SK-N-SH (cell line): ENCODE data around the gene SIRPA. TPM values are rescaled to one million over a fixed set of nuclear protein-coding genes. Genes with fewer than 3 reads are reported as not detected.

Source experiments
- CTCF ChIA-PET: fragments of 300-600, 350-600 bp; formaldehyde crosslinking; extraction: SDS; loops from one replicate; lab custom pipeline; 2021; lab: Yijun Ruan, JAX
- POLR2A ChIA-PET: fragments of 350-600 bp; sonication (Branson Sonifier 250); formaldehyde crosslinking; extraction: SDS; loops from one replicate; lab custom pipeline; 2020; ENCODE audit warnings: antibody characterized with exemption, inconsistent platforms; lab: Yijun Ruan, JAX
- DNase-seq: peaks from one replicate; pipeline ENCODE4 v3.0.0; 2012
- H2AFZ ChIP-seq: fragments of 200-600 bp; sonication (generic); 2 replicates; pipeline ENCODE4 v1.8.1; 2016; ENCODE audit warnings: antibody characterized with exemption, mild to moderate bottlenecking, low read depth
- H3F3A ChIP-seq: fragments of 200-600 bp; sonication (generic); replicated peaks from 2 replicates; pipeline ENCODE3; 2016; ENCODE audit warnings: antibody characterized with exemption, mild to moderate bottlenecking; ENCODE audit not compliant: insufficient read depth
- H3K27ac ChIP-seq, 2 experiments: fragments of 200-500 bp in 1 of 2; fragments of 200-600 bp in 1 of 2; sonication (Bioruptor generic) in 1 of 2; sonication (generic), shearing (Covaris generic) in 1 of 2; 2 replicates each; pipeline versions ENCODE4 v1.5.1 to v1.6.1; 2014 to 2016; ENCODE audit warnings: low read depth in 2 of 2, inconsistent platforms in 1 of 2, low read length in 1 of 2, mild to moderate bottlenecking in 1 of 2, mixed read lengths in 1 of 2
- H3K27me3 ChIP-seq: fragments of 200-600 bp; sonication (generic), shearing (Covaris generic); 2 replicates; pipeline ENCODE4 v1.6.1; 2016; ENCODE audit warnings: mixed run types; ENCODE audit not compliant: insufficient read depth
- H3K36me3 ChIP-seq, 2 experiments: fragments of 200-500 bp in 1 of 2; fragments of 200-600 bp in 1 of 2; sonication (Bioruptor generic) in 1 of 2; sonication (generic) in 1 of 2; replicated peaks in 1 of 2; 2 replicates each; pipeline versions ENCODE3 to v1.5.1; 2014 to 2016; ENCODE audit warnings: low read length in 1 of 2, mild to moderate bottlenecking in 1 of 2; ENCODE audit not compliant: insufficient read depth in 2 of 2, control insufficient read depth in 1 of 2
- H3K4me1 ChIP-seq, 2 experiments: fragments of 200-500 bp in 1 of 2; fragments of 200-600 bp in 1 of 2; sonication (Bioruptor generic) in 1 of 2; sonication (generic), shearing (Covaris generic) in 1 of 2; 2 replicates each; pipeline versions ENCODE4 v1.5.1 to v1.6.1; 2014 to 2016; ENCODE audit warnings: low read depth in 1 of 2, low read length in 1 of 2, mixed run types in 1 of 2; ENCODE audit not compliant: insufficient read depth in 2 of 2, control insufficient read depth in 1 of 2
- H3K4me2 ChIP-seq: fragments of 200-600 bp; sonication (generic), shearing (Covaris generic); 2 replicates; pipeline ENCODE4 v1.6.1; 2017; ENCODE audit warnings: mixed run types
- H3K4me3 ChIP-seq, 2 experiments: fragments of 200-500 bp in 1 of 2; fragments of 200-600 bp in 1 of 2; sonication (Bioruptor generic) in 1 of 2; sonication (generic), shearing (Covaris generic) in 1 of 2; 2 replicates each; pipeline versions ENCODE4 v1.5.1 to v1.8.1; 2014 to 2016; ENCODE audit warnings: low read depth in 2 of 2, inconsistent platforms in 1 of 2, low read length in 1 of 2, mild to moderate bottlenecking in 1 of 2, mixed read lengths in 1 of 2, moderate library complexity in 1 of 2
- H3K79me2 ChIP-seq: fragments of 200-600 bp; sonication (generic); 2 replicates; pipeline ENCODE4 v1.8.1; 2017; ENCODE audit warnings: mild to moderate bottlenecking; ENCODE audit not compliant: insufficient read depth
- H3K9ac ChIP-seq: fragments of 200-600 bp; sonication (generic); 2 replicates; pipeline ENCODE4 v1.6.1; 2017; ENCODE audit warnings: mixed run types
- H3K9me2 ChIP-seq: fragments of 200-600 bp; sonication (generic); 2 replicates; pipeline ENCODE4 v1.6.1; 2017; ENCODE audit warnings: mixed run types
- H3K9me3 ChIP-seq: fragments of 200-600 bp; sonication (generic); 2 replicates; pipeline ENCODE4 v1.6.1; 2017; ENCODE audit warnings: mixed run types, mild to moderate bottlenecking, moderate library complexity
- H4K20me1 ChIP-seq: fragments of 200-600 bp; sonication (generic); 2 replicates; pipeline ENCODE4 v1.6.1; 2017; ENCODE audit warnings: mild to moderate bottlenecking, mixed run types; ENCODE audit not compliant: insufficient read depth
- EP300 ChIP-seq, 2 experiments: IDR thresholded peaks; 2 replicates each; pipeline versions ENCODE4 v1.4.0 to v1.6.1; 2012; ENCODE audit warnings: borderline replicate concordance in 1 of 2, low read depth in 1 of 2, low read length in 1 of 2
- EZH2phosphoT487 ChIP-seq: fragments of 200-600 bp; sonication (generic); IDR thresholded peaks from 2 replicates; pipeline ENCODE4 v1.6.1; 2017; ENCODE audit warnings: low read depth, mixed run types, mild to moderate bottlenecking, antibody characterized with exemption, moderate library complexity, borderline replicate concordance
- FOSL2 ChIP-seq: IDR thresholded peaks from 2 replicates; pipeline ENCODE4 v1.4.0; 2012; ENCODE audit warnings: low read depth, mild to moderate bottlenecking, moderate library complexity, borderline replicate concordance
- FOXM1 ChIP-seq: IDR thresholded peaks from 2 replicates; pipeline ENCODE4 v1.4.0; 2012; ENCODE audit warnings: low read depth, mild to moderate bottlenecking
- MXI1 ChIP-seq: IDR thresholded peaks from 2 replicates; pipeline ENCODE4 v1.6.1; 2012; ENCODE audit warnings: mild to moderate bottlenecking, low read depth, low read length, improper control_type of control experiment
- REST ChIP-seq: IDR thresholded peaks from 2 replicates; pipeline ENCODE4 v1.6.1; 2012; ENCODE audit warnings: mild to moderate bottlenecking, low read depth, low read length, moderate library complexity
- TEAD4 ChIP-seq: IDR thresholded peaks from 2 replicates; pipeline ENCODE4 v1.4.0; 2012; ENCODE audit warnings: mild to moderate bottlenecking, borderline replicate concordance; ENCODE audit not compliant: insufficient read depth
- ZBTB33 ChIP-seq: IDR thresholded peaks from 2 replicates; pipeline ENCODE4 v1.4.0; 2012; ENCODE audit warnings: low read depth, borderline replicate concordance
- WGBS: methylation state at CpG from one replicate; pipeline ENCODE4 v1.1.6; 2017; ENCODE audit warnings: low lambda C conversion rate; 5-methylcytosine and 5-hydroxymethylcytosine counted together
- polyA plus RNA-seq, 3 experiments: library from polyadenylated mRNA; depleted of rRNA; stranded (reverse); fragments of >200 nt; gene quantifications; 2 replicates each; pipeline ENCODE4 v1.2.3, GENCODE V29; 2012

SIRPA gene
- polyA plus RNA-seq, 1 of the 3 experiments (the other 2 are of a cell fraction) = 9.1 TPM

DNA sequence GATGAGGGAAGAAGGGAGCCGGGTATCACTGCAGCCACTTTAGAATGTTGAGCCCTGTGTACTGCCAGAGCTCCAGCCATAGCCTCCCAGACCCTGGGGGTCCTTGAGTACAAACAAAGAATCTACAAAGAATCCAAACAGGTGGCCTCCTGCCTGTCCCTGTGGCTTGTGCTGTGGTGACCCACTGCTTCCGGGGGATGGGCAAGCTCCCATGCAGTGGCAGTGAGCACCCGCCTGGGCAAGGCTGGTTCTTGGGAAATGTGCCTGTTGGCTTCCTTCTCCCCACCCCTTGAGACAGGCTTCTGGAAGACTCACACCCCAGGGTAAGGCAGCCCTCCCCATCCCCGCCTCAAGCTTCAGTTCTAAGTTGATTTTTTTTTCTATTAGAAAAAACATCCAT is 13.9 kb downstream of the SIRPA start (continued):
- TF ChIP-seq REST (no peak), MXI1 (no peak)

GRCh38 chr20:1911536-1911935 is 16.3 kb downstream of the SIRPA start:
- no peak overlapping the region for H3K4me2 ChIP-seq
- no peaks in the 10 kb centered on the region for H3K9me2 ChIP-seq
- H3K79me2 ChIP-seq = peaks cover 17% of the 10 kb centered on the region; the same call in 1 of the 2 replicates
- 96% methylated on average over 10 of the region's 10 CpGs for WGBS
- no peak overlapping the region for H3K4me3 ChIP-seq
- POLR2A ChIA-PET = interaction anchor here (1.0 kb wide), 1 partner anchor 22 kb away, joined by 3 read pairs; no protein-coding TSS in a partner anchor
- no peaks in the 10 kb centered on the region for H3K27me3 ChIP-seq
- H3K4me1 ChIP-seq = no peaks in the 10 kb centered on the region; a peak in 1 of 4 replicates
- H3F3A ChIP-seq = peaks cover 5% of the 10 kb centered on the region
- TF ChIP-seq EP300 (IDR thresholded peaks at IDR 0.05; ENCODE audit: borderline replicate concordance in 1 of 2, low read depth in 1 of 2, low read length in 1 of 2) (no peak), FOXM1 (no peak), FOSL2 (no peak), TEAD4 (no peak), ZBTB33 (no peak), EZH2phosphoT487 (no peak)
- TF ChIP-seq, all 33 proteins: peak for 0
- CTCF ChIA-PET = interaction anchor here (0.7 to 1.5 kb wide), 2 partner anchors 10 to 798 kb away, joined by 3 read pairs; no protein-coding TSS in a partner anchor
- Histone ChIP-seq H4K20me1 (peaks cover 23% of the 10 kb centered on the region; the same call in 1 of the 2 replicates), H2AFZ (no peak overlapping the region), H3K9ac (no peak overlapping the region), H3K27ac (no peak overlapping the region), H3K9me3 (no peaks in the 10 kb centered on the region), H3K36me3 (peaks cover 2% of the 10 kb centered on the region in 2 experiments)
- DNase-seq = no peak
